NT2/D1 (cell line): ENCODE measurements around the gene PTPRN.

ENCODE experiments used
- YY1 ChIP-seq: IDR thresholded peaks from 2 replicates; pipeline ENCODE4 v1.6.1; 2011; ENCODE audit not compliant: insufficient read length, insufficient read depth
- ZNF274 ChIP-seq: IDR thresholded peaks from 2 replicates; pipeline ENCODE4 v1.6.1; 2011; ENCODE audit warnings: mild to moderate bottlenecking, low read depth, low read length

DNA sequence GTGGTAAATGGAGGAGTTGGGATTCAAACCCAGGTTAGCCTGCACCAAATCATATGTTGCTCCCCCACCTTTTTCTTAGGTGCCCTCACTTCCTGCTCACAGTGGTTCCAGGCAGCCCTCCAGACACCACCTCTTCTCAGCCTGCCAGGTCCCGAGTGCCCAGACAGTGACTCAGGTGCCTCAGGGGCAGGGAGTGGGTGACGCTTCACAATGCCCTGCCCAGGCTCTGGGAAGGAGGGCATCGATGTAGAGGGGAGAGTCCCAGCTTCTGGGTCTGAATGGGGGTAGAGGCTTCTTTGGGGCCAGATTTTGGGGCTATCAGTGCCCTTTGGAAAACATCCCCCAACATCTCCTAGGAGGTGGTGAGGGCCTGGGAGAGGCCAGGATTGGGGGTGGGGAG lies 35.3 kb downstream of the PTPRN start:
- no peak for TF ChIP-seq YY1
- no peak for TF ChIP-seq ZNF274
